ENCODE data around the gene TMEM106B. TPM values are rescaled to one million over a fixed set of nuclear protein-coding genes. Genes with fewer than 3 reads are reported as not detected.
"Not testable (repeated sequence)": the region's sequence is repeated elsewhere in the genome, so short reads cannot be mapped to it uniquely, and the experiment has no call there.

Gene TMEM106B
- total RNA-seq, 4 donors from 2014 or later: 42.8 to 112 (median 60.6) TPM

GRCh38 chr7:12217311-12217710, 6.2 kb downstream of the TMEM106B start:
- intact Hi-C loops (cut with DNase I; ENCODE audit: low total_unique reads) (no loop called here), in situ Hi-C loops (cut with MboI; ENCODE audit: low sequenced_read_pairs in 4 of 4) (no loop called here)
- Histone ChIP-seq H3K27ac (no peak overlapping the region), H3K4me3 (no peak overlapping the region), H3K4me1 (peaks cover 11 to 12% of the 10 kb centered on the region in 2 donors), H3K9me3 (no peaks in the 10 kb centered on the region), H3K27me3 (no peaks in the 10 kb centered on the region), H3K36me3 (peaks cover 0 to 54% of the 10 kb centered on the region in 2 donors)
- TF ChIP-seq CTCF (IDR thresholded peaks at IDR 0.05 in 4 of 5, conservative IDR thresholded peaks at IDR 0.05 in 1 of 5) (no peak), POLR2A (IDR thresholded peaks at IDR 0.05) (no peak)
- DNase-seq: no peak
- no peak for ATAC-seq

DNA sequence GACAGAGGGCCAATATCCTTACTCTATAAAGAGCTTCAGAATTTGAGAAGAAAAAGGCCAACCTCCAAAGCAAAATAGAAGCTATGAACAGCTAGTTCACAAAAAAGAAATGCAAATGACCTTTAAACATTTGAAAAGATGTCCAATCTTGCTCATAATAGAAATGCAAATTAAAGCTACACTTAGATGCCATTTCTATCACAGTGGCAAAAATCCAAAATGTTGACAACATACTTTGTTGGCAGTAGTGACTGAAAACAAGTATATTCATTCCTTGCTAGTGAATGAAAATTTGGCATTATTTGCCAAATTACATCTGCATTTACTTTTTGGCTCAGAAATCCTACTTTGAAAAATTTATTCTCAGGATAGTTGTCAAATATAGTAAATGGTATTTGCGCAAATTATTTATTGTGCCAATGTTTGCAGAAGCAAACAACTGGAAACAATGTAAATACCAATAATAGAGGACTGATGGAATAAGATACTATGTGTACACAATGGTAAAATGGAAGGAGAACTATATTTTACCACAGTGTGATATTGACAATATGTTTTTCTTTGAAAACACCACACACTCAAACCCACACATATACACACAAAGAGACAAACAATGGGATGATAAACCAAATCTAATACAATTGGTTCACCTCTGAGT, 9.4 kb downstream of the TMEM106B start:
- Histone ChIP-seq H3K36me3 (peaks cover 3 to 67% of the 10 kb centered on the region in 2 donors), H3K27me3 (no peaks in the 10 kb centered on the region), H3K4me3 (no peak overlapping the region), H3K4me1 (no peaks in the 10 kb centered on the region), H3K9me3 (no peaks in the 10 kb centered on the region), H3K27ac (no peak overlapping the region)
- no peak for ATAC-seq
- TF ChIP-seq POLR2A (IDR thresholded peaks at IDR 0.05) (no peak), CTCF (IDR thresholded peaks at IDR 0.05 in 4 of 5, conservative IDR thresholded peaks at IDR 0.05 in 1 of 5) (no peak)
- DNase-seq: no peak
- in situ Hi-C loops (cut with MboI; ENCODE audit: low sequenced_read_pairs in 4 of 4) (no loop called here), intact Hi-C loops (cut with DNase I; ENCODE audit: low total_unique reads) (no loop called here)

DNA sequence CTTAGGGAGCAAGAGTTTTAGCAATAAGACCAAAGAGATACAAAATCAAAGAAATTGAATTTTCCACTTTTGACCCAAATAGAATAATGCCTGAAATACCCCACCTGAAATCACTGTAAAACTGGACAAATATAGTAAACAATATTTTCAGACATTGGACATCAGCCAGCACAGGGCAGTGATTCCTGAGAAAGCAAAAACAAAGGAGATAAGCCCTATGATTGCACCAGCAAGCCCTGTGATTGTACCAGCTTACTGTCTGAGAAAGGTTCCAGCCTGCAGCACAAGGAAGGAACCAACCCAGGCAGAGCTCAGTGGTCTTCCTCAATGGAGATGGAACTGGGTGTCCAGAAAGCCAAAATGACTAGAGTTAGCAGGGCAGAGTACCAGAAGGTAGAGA, 10.3 kb downstream of the TMEM106B start:
- DNase-seq: no peak
- no peak for ATAC-seq
- no peaks in the 10 kb centered on the region for H3K4me1 ChIP-seq
- intact Hi-C loops (cut with DNase I; ENCODE audit: low total_unique reads) (no loop called here), in situ Hi-C loops (cut with MboI; ENCODE audit: low sequenced_read_pairs in 4 of 4) (no loop called here)
- no peaks in the 10 kb centered on the region for H3K27me3 ChIP-seq
- H3K27ac ChIP-seq: no peak overlapping the region
- TF ChIP-seq CTCF (IDR thresholded peaks at IDR 0.05 in 4 of 5, conservative IDR thresholded peaks at IDR 0.05 in 1 of 5) (no peak), POLR2A (IDR thresholded peaks at IDR 0.05) (no peak)
- no peak overlapping the region for H3K4me3 ChIP-seq
- H3K36me3 ChIP-seq: peaks cover 3 to 64% of the 10 kb centered on the region in 2 donors
- H3K9me3 ChIP-seq: no peaks in the 10 kb centered on the region

DNA sequence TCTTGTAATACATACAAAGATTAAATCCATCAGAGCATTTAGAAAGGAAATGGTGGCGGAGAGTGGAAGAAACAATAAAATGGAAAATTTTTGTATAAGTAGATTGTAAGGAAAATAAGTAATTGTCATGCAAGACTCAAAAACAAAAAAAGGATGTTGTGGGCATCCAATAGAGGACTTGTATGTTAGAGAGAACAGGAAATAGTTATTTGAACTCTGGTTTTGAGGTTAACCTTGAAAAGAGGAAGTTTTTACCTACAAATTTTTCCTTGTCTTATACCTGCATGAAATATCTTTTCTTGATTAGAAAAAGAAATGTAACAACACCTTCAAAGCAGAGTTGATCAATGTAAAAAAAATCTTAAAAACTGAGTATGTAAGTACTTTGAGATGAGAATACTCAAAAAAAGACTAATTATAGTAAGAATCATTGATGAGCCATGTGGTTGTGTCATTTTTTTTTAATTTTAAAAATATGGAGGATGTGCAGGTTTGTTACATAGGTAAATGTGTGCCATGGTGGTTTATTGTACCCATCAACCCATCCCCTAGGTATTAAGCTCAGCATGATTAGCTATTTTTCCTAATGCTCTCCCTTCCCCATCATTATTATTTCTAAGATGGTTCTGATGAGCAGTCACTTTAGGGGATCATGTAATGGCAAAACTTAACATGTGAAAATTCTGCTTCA, 11.9 kb downstream of the TMEM106B start:
- no peak for DNase-seq
- Histone ChIP-seq H3K4me3 (no peak overlapping the region), H3K36me3 (peaks cover 3 to 55% of the 10 kb centered on the region in 2 donors), H3K27ac (no peak overlapping the region), H3K4me1 (no peaks in the 10 kb centered on the region), H3K27me3 (no peaks in the 10 kb centered on the region), H3K9me3 (no peaks in the 10 kb centered on the region)
- intact Hi-C loops (cut with DNase I; ENCODE audit: low total_unique reads) (no loop called here), in situ Hi-C loops (cut with MboI; ENCODE audit: low sequenced_read_pairs in 4 of 4) (no loop called here)
- no peak for ATAC-seq
- TF ChIP-seq CTCF (IDR thresholded peaks at IDR 0.05 in 4 of 5, conservative IDR thresholded peaks at IDR 0.05 in 1 of 5): no peak

DNA sequence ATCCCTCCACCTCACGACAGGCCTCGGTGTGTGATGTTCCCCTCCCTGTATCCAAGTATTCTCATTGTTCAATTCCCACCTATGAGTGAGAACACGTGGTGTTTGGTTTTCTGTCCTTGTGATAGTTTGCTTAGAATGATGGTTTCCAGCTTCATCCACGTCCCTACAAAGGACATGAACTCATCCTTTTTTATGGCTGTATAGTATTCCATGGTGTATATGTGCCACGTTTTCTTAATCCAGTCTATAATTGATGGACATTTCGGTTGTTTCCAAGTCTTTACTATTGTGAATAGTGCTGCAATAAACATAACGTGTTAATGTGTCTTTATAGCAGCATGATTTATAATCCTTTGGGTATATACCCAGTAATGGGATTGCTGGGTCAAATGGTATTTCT, 13.9 kb downstream of the TMEM106B start:
- intact Hi-C loops (cut with DNase I; ENCODE audit: low total_unique reads): not testable (repeated sequence)

More for the DNA sequence above, 13.9 kb downstream of the TMEM106B start:
- H3K4me3 ChIP-seq; DNase-seq; H3K4me1 ChIP-seq; H3K27ac ChIP-seq; H3K27me3 ChIP-seq; in situ Hi-C loops (cut with MboI; ENCODE audit: low sequenced_read_pairs in 4 of 4); H3K9me3 ChIP-seq; ATAC-seq: not testable (repeated sequence)
- H3K36me3 ChIP-seq: peaks cover 3 to 36% of the 10 kb centered on the region in 2 donors

Data from gastrocnemius medialis (tissue), 4 donors.